Breast epithelium (tissue), 3 donors: ENCODE results near the gene RABEP2.

Experiments
- POLR2A ChIP-seq: fragments of 450-650 bp; IDR thresholded peaks from one replicate; pipeline ENCODE4 v1.6.1; 2016; ENCODE audit warnings: antibody characterized with exemption, mild to moderate bottlenecking, moderate library complexity
- POLR2AphosphoS5 ChIP-seq, 3 donors: sonication (generic); formaldehyde crosslinking; IDR thresholded peaks; one replicate each; pipeline ENCODE4 v1.6.1; 2017; ENCODE audit warnings: antibody characterized with exemption in 3 of 3
- TF ChIP-seq, protein P1 (sequence below), 3 donors: fragments of 450-650 bp; IDR thresholded peaks; one replicate each; pipeline ENCODE4 v1.5.1; 2016 to 2017; ENCODE audit warnings: antibody characterized with exemption in 3 of 3, mild to moderate bottlenecking in 3 of 3, moderate library complexity in 3 of 3

DNA sequence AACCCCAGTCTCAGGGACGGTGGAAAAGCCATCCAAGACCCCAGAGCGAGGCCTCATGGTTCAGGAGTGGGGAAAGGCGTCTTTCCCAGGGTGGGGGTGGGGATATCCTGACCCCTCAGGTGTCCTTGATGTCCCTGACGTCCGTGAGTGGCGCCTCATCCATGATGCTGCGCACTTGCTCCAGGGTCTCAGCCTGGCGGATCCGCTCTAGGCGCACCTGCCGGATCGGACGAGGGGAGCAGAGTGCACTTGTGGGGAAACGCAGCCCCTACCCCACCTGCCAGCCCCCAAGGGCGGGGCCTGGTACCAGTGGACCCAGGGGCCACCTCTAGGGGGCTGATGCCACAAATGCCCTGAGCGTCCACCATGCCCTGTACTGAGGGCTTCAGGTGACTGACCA is 20.2 kb downstream of the RABEP2 start:
- TF ChIP-seq, protein P1, sequence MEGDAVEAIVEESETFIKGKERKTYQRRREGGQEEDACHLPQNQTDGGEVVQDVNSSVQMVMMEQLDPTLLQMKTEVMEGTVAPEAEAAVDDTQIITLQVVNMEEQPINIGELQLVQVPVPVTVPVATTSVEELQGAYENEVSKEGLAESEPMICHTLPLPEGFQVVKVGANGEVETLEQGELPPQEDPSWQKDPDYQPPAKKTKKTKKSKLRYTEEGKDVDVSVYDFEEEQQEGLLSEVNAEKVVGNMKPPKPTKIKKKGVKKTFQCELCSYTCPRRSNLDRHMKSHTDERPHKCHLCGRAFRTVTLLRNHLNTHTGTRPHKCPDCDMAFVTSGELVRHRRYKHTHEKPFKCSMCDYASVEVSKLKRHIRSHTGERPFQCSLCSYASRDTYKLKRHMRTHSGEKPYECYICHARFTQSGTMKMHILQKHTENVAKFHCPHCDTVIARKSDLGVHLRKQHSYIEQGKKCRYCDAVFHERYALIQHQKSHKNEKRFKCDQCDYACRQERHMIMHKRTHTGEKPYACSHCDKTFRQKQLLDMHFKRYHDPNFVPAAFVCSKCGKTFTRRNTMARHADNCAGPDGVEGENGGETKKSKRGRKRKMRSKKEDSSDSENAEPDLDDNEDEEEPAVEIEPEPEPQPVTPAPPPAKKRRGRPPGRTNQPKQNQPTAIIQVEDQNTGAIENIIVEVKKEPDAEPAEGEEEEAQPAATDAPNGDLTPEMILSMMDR (IDR thresholded peaks at IDR 0.05) = no peak
- TF ChIP-seq POLR2A (no peak), POLR2AphosphoS5 (IDR thresholded peaks at IDR 0.05) (no peak)
